ENCODE results near the gene TRPV6.

TRPV6 gene

GRCh38 chr7:142917447-142917846 lies 31.9 kb upstream of the TRPV6 start:
- no peak for DNase-seq (ENCODE audit: low read depth, low spot score)
- no peak for TF ChIP-seq CTCF (IDR thresholded peaks at IDR 0.05; ENCODE audit: low read depth, low read length)
- no peak overlapping the region for H3K4me3 ChIP-seq (ENCODE audit: low read depth, low read length)
- in situ Hi-C loops (cut with HindIII; ENCODE audit: low sequenced_read_pairs): no loop called here

GRCh38 chr7:142916508-142916907 lies 31.0 kb upstream of the TRPV6 start:
- no peak for TF ChIP-seq CTCF (IDR thresholded peaks at IDR 0.05; ENCODE audit: low read depth, low read length)
- in situ Hi-C loops (cut with HindIII; ENCODE audit: low sequenced_read_pairs): no loop called here
- no peak for DNase-seq (ENCODE audit: low read depth, low spot score)
- H3K4me3 ChIP-seq (ENCODE audit: low read depth, low read length): no peak overlapping the region

GRCh38 chr7:142915315-142915714 lies 29.8 kb upstream of the TRPV6 start:
- DNase-seq (ENCODE audit: low read depth, low spot score): no peak
- TF ChIP-seq CTCF (IDR thresholded peaks at IDR 0.05; ENCODE audit: low read depth, low read length): no peak
- H3K4me3 ChIP-seq (ENCODE audit: low read depth, low read length): no peak overlapping the region
- in situ Hi-C loops (cut with HindIII; ENCODE audit: low sequenced_read_pairs): no loop called here

GRCh38 chr7:142914121-142914520 lies 28.6 kb upstream of the TRPV6 start:
- no peak for DNase-seq (ENCODE audit: low read depth, low spot score)
- H3K4me3 ChIP-seq (ENCODE audit: low read depth, low read length): no peak overlapping the region
- in situ Hi-C loops (cut with HindIII; ENCODE audit: low sequenced_read_pairs): no loop called here
- TF ChIP-seq CTCF (IDR thresholded peaks at IDR 0.05; ENCODE audit: low read depth, low read length): no peak

- no peak for TF ChIP-seq CTCF (IDR thresholded peaks at IDR 0.05; ENCODE audit: low read depth, low read length)
- DNase-seq (ENCODE audit: low read depth, low spot score): no peak
- in situ Hi-C loops (cut with HindIII; ENCODE audit: low sequenced_read_pairs): no loop called here
- H3K4me3 ChIP-seq (ENCODE audit: low read depth, low read length): no peak overlapping the region
Measured at GRCh38 chr7:142913566-142913965, 28.0 kb upstream of the TRPV6 start.

- DNase-seq (ENCODE audit: low read depth, low spot score): no peak
- TF ChIP-seq CTCF (IDR thresholded peaks at IDR 0.05; ENCODE audit: low read depth, low read length): no peak
- H3K4me3 ChIP-seq (ENCODE audit: low read depth, low read length): no peak overlapping the region
- in situ Hi-C loops (cut with HindIII; ENCODE audit: low sequenced_read_pairs): no loop called here
Measured at GRCh38 chr7:142913051-142913450, 27.5 kb upstream of the TRPV6 start.

- in situ Hi-C loops (cut with HindIII; ENCODE audit: low sequenced_read_pairs): no loop called here
- DNase-seq (ENCODE audit: low read depth, low spot score): no peak
- H3K4me3 ChIP-seq (ENCODE audit: low read depth, low read length): no peak overlapping the region
- no peak for TF ChIP-seq CTCF (IDR thresholded peaks at IDR 0.05; ENCODE audit: low read depth, low read length)
Measured at GRCh38 chr7:142910481-142910880, 24.9 kb upstream of the TRPV6 start.

Measured in astrocyte of the spinal cord (primary cell).